Tibial nerve (tissue), 4 donors: ENCODE data around the gene RBM47.

Experiments used
- CTCF ChIP-seq, 5 experiments: fragments of 200-600 bp in 3 of 5; fragments of 450-650 bp in 2 of 5; sonication (generic) in 3 of 5; IDR thresholded peaks; one replicate each; pipeline ENCODE4 v1.5.1; 2016 to 2019; ENCODE audit warnings: antibody characterized with exemption in 5 of 5, mild to moderate bottlenecking in 3 of 5, moderate library complexity in 2 of 5
- EP300 ChIP-seq, 2 donors: sonication (generic); formaldehyde crosslinking; IDR thresholded peaks; one replicate each; pipeline ENCODE4 v1.6.1; 2017; ENCODE audit warnings: antibody characterized with exemption in 2 of 2, mild to moderate bottlenecking in 1 of 2
- POLR2A ChIP-seq, 2 donors: fragments of 450-650 bp; IDR thresholded peaks; one replicate each; pipeline ENCODE4 v1.6.1; 2017; ENCODE audit warnings: antibody characterized with exemption in 2 of 2, mild to moderate bottlenecking in 2 of 2, moderate library complexity in 2 of 2

DNA sequence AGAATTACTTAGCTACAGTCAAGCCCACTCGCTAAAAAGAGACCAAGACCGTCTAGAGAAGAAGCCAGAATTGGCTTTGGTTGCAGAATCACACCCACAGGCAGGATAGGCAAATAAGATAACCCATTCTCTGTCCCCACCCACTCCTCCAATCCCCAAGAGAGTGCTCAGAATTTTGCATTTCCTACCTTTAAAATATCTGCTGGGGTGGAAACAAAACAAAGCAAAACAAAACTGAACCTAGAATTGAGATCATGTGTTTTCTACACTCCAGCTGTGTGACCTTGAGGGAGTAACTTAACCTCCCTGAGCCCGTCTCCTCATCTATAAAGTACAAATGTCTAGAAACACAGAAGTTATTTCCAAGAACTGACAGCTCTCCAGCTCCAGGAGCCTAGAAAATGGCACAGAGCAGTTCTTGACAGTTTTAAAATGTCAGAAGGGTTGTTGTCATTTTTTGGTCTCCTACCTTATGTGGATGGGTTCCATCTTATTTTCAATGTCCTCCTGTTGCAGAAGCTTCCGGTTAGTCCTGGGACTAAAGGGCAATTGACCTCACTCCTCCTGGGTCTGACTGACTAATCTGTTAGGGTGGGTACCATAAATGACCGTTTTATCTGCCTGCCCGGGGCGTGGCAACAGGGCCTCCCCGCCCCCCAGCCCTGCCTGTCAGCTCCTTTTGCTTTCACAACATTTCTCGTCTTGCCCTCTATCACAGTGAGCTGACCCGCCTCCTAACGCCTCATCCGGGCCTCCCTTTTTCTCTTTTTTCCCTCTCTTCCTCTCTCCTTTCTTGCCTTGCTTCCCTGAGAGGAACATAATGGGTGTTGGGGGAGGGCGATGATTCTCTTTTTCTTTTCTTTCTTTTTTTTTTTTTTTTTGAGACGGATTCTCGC is 114.0 kb downstream of the RBM47 start:
- TF ChIP-seq CTCF (IDR thresholded peaks at IDR 0.05) (no peak), EP300 (IDR thresholded peaks at IDR 0.05) (no peak), POLR2A (IDR thresholded peaks at IDR 0.05) (no peak)
